ENCODE results near the gene NOP14.
A peak's percentile ranks its signal among the peaks of the same experiment; 100 is the strongest.
"Not testable (repeated sequence)": the region's sequence is repeated elsewhere in the genome, so short reads cannot be mapped to it uniquely, and the experiment has no call there.

NOP14 gene

GRCh38 chr4:2963175-2963965 is at the start of gene NOP14, which contains the start of gene GRK4:
Gene NOP14 (minus strand): TSS chr4:2963406. CDS start chr4:2963319, 87 bp downstream.
Gene GRK4 (plus strand): TSS chr4:2963571. CDS start chr4:2964071, 500 bp downstream.
- H3K4me3 ChIP-seq (ENCODE audit: low read depth, low read length): peak within 1 kb of the TSS; percentile 89

DNA sequence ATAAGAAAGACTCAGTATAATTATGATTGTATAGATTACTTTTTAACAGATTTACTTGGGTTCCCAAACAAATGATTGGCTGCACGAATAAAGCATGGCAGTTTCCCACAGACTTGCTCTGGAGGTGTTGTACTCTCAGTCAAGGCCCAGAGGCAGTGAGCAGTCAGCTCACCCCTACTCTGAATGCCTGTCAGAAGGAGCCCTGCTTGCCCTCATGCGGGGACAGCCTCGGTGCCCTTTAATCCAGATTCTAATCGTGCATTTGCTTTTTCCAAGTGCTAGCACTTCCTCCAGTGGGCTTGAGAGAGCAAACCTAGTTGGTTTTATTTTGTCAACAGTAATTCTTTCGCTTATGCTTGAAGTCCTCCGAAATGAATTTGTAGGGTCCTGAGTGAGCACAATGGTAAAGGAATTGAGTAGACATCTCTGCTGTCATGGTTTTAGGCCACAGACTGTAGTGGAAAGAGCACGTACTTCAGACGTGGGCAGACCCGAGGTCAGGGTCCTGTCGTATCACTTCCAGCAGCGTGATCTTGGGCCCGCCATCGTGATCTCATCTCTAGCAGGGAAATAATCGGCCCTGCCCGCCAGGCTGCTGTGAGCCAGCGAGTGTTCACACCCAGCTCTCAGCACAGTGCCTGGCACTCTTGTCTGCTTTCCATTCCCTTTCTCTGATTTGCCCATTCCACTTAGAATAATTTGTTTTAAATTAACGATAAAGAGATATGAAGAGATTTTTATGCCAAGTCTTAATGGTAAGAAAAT is 48.4 kb upstream of the NOP14 start:
- H3K4me3 ChIP-seq (ENCODE audit: low read depth, low read length): no peak overlapping the region

- H3K4me3 ChIP-seq (ENCODE audit: low read depth, low read length): no peak overlapping the region
Observed at GRCh38 chr4:3010998-3011397, 47.8 kb upstream of the NOP14 start.

DNA sequence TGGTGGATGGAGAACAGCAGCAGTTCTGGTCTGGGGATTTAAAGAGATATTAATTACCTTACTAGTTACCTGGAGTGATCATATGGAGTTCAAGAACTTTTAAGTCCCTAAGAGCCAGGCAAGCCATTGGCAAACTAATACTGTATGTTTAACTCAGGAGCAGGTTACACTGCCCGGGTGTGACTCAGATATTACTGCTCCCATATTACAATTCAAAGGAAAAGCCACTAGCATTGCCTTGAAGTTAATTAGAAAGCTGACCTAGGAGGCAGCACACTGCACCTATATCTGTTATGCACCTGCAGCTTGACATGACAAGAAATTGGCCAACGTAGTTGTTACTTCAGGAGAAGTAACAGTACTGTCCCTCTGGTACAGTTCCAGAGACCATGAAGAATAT is 47.4 kb upstream of the NOP14 start:
- no peak overlapping the region for H3K4me3 ChIP-seq (ENCODE audit: low read depth, low read length)

GRCh38 chr4:3009422-3009821 is 46.2 kb upstream of the NOP14 start:
- no peak overlapping the region for H3K4me3 ChIP-seq (ENCODE audit: low read depth, low read length)

DNA sequence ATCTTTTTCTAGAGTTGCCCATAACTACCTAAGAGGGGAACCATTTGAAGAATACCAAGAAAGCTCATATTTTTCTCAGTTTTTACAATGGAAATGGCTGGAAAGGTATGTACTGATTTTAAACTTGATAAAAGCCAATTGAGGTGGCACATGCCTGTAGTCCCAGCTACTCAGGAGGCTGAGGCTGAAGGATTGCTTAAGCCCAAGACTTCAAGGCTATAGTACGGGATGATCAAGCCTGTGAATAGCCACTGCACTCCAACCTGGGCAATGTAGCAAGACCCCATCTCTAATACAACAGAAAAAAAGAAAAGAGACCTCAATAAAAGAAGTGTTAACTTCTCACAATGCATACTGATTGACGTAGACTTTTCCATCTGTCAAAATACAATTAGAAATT is 44.5 kb upstream of the NOP14 start:
- H3K4me3 ChIP-seq (ENCODE audit: low read depth, low read length): no peak overlapping the region

DNA sequence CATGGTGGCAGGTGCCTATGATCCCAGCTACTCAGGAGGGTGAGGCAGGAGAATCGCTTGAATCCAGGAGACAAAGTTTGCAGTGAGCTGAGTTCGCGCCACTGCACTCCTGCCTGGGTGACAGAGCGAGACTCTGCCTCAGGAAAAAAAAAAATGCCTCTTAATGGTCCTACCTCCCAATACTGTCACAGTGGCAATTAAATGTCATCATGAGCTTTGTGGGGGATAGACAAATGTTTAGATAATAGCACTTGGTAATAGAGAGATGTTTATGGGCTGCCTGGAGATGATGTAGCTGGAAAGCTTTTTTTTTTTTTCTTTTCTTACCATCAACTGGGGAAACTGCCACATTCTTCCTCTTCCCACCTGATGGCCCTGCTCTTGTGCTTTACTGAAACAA is 33.2 kb upstream of the NOP14 start:
- no peak overlapping the region for H3K4me3 ChIP-seq (ENCODE audit: low read depth, low read length)

DNA sequence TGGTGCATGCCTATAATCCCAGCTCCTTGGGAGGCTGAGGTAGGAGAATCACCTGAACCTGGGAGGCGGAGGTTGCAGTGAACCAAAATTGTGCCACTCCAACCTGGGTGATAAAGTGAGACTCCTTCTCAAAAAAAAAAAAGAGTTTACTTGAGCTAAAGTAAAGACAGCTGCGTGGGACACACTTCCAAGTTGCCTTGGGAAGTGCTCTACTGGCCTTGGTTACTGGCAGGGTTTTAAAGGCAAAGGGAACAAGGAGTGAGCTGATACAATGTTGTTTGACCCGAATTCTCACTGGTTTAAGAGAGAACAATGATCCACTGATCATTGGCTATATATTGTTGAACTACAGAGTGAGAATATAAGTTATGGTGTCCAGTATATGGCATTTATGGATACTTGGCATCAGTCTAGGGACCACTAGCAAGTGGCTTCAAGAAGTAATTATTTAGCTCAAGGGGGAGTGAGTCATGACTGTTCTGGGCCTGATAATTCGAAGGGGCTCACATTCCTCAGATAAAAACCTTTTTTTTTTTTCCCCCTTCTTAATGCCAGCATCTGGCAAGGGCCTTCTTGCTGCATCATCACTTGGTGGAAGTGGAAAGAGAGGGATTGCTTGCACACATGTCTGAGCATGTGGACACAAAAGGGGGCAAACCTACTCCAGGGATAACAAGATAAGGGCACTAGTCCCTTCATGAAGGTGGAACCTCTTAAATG is 32.5 kb upstream of the NOP14 start:
- no peak overlapping the region for H3K4me3 ChIP-seq (ENCODE audit: low read depth, low read length)

GRCh38 chr4:2994917-2995316 is 31.7 kb upstream of the NOP14 start:
- no peak overlapping the region for H3K4me3 ChIP-seq (ENCODE audit: low read depth, low read length)

DNA sequence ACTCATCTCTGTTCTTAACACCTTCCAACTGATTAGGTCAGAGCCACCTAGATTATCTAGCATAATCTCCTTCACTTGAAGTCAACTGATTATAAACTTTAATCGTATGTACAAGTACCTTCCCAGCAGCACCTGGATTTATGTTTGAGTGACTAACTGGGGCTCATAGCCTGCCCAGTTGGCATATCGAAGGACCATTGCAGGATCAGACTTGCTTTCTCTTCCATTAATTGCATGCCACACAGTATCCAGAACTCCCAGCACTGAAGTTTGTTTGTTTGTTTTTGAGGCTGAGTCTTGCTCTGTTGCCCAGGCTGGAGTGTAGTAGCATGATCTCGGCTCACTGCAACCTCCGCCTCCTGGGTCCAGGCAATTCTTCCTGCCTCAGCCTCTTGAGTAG is 28.0 kb upstream of the NOP14 start:
- H3K4me3 ChIP-seq (ENCODE audit: low read depth, low read length): no peak overlapping the region

DNA sequence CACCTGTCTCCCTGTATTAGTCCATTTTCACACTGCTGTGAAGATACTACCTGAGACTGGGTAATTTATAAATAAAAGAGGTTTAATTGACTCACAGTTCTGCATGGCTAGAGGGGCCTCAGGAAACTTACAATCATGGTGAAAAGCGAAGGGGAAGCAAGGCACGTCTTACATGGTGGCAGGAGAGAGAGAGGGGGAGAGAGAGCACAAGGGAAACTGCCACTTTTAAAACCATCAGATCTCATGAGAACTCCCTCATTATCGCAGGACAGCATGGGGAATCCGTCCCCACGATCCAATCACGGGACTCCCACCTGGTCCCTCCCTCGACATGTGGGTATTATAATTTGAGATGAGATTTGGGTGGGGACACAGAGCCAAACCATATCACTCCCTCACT is 20.5 kb upstream of the NOP14 start:
- H3K4me3 ChIP-seq (ENCODE audit: low read depth, low read length): not testable (repeated sequence)

DNA sequence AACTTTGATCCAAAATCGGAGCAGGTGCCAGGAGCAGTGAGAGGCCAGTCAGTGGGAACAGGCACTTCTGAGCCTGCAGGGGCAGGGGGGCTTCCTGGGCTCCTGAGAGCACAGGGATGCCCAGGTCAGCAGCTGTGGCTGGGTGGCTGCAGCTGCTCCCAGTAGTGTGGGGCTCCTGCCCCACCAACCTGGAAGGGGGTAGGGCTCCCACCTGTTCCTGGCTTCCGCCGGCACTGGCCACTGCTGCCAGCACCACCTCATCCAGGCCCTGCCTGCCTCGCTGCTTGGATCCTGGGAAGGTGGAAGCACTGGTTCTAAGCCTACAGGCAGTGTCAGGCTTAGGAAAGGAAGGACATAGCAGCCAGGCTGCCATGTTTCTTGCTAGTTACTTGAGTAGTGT is 18.8 kb upstream of the NOP14 start:
- no peak overlapping the region for H3K4me3 ChIP-seq (ENCODE audit: low read depth, low read length)

DNA sequence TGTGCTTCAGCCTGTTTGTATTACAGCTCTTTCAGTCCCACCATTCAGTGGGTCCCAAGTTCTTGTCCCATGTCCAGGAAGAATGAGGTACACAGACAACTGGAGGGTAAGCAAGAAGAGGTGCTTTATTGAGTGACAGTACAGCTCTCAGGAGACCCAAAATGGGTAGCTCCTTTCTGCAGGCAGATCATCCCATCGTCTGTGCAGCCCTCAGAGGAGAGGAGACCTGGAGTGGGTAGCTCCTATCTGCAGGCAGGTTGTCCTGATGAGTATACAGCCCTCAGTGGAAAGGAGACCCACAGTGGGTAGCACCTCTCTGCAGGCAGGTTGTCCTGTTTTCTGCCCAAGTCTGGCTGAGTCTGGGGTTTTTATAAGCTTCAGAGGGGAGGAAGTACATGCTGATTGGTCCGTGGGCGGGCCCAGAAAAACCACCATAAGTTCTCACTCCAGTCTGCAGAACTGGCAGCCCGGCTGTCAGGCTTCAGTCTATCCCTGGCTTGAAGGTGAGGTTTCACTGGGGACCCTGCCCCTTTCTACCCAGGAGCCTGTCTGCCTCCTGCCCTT is 18.1 kb upstream of the NOP14 start:
- no peak overlapping the region for H3K4me3 ChIP-seq (ENCODE audit: low read depth, low read length)

DNA sequence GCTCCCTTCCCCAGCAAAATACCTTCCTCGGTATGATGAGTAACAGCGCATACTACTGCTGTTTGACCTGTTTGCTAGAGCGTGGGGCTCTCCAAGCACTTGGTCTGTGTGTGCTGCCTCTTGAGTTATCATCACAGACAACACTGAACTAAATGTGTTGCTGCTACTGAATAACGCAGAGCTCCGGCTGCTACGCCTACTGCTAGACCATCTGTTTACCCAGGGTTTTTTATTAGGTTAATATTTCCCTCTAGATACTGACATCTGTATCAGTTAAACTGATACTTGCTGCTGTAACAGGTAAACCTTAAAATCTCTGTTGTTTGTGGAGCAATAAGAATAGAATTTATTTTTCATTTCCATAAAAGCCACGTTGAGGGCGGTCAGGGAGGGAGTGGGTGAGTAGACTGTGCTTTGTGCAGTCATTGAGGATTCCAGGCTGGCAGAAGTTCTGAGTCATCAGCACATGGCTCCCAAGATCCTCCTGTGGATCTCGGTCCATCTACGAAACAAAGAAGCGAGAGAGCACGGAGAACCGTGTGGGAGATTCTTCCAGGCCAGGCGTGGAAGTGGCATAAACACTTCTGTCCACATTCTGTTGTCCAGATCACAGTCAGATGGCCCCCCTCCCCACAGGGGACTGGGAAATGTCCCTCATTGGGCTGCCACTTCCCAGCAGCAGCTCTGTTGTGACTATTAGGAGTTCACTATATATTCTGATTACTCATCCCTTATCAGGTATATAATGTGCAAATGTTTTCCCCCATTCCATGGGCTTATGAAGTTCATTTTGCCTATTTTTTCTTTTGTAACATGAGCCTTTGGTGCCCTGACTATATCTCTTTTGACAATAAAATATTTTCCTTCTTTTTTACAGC is 14.2 kb upstream of the NOP14 start:
- H3K4me3 ChIP-seq (ENCODE audit: low read depth, low read length): no peak overlapping the region

DNA sequence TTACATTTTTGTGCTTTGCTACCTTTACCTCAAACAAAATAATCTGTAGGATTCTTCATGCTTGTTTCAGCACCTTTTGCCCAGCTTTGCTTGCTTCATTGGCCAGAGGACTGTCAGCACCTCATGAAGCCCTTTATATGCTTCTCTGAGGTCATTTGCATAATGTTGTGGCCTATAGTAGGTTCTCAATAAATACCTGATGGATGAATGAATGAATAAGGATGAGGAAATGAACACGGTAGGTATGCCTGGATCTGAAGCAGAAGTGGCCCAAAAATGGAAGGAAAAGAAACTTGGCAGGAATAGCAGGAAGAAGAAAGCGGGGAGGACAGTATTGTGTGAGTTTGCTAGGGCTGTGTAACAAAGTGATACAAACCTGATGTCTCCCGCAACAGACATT is 8.1 kb upstream of the NOP14 start:
- H3K4me3 ChIP-seq (ENCODE audit: low read depth, low read length): no peak overlapping the region

DNA sequence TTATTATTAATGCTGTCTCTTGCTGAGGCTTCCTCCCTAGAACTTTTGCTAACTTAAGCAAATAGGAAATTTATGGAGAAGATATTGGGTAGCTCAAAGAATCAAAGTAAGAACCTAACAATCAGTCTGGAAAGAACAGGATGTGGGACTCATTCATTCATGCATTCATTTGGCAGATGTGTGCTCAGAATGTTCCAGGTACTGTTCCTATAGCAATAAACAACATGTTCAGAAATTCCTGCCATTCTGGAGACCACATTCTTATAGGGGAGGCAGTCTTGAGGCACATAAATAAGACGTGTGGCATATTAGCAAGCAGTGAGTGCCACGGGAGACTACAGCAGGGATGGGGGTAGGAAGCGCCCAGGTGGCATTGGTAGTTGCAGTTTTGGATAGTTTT is 5.2 kb upstream of the NOP14 start:
- no peak overlapping the region for H3K4me3 ChIP-seq (ENCODE audit: low read depth, low read length)

DNA sequence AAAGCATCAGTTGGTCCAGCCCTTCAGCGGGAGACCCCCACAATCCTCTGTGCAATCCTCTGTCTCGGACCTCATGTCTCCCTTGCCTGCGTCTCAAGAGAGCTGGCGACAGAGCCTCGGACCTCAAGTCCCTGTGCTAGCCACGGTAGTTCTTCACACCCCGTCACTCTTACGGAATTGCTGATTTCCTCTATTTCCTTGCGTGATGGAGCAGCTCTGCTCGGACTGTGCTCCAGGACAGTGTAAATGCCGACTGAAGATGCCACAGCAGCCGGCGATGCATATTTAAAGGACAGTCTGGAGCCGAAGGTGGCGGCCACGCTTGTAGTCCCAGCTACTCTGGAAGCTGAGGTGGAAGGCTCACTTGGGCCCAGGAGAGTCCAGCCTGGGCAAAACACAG is 2.1 kb upstream of the NOP14 start:
- H3K4me3 ChIP-seq (ENCODE audit: low read depth, low read length): no peak overlapping the region

DNA sequence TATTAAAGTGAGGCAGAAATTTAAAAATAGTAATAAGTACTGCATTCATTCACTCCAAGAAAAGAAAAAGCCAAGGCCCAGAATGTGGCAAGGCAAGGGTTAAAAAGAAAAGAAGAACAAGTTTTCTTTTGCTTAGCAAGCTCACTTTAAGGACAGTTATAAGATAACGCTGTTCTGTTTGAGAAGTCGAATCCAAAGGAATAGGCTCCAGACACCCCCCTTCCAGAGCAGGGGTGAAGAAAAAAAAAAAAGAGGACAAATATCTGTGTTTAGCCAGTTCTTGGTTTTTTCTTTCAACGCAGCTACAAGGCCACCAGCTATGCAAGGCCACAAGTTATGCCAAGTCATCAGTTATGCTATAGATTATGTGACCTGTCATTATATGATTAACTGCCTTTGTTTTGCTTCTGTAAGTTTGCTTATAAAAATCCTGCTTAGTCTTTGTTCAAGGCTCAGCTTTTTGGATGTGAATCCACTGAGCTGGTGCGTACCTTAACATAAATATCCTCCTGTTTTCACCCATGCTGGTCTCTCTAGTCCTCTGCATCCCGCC is 1.6 kb upstream of the NOP14 start:
- H3K4me3 ChIP-seq (ENCODE audit: low read depth, low read length): no peak overlapping the region

GRCh38 chr4:2963966-2964471 is 813 bp upstream of the NOP14 start:
- peak overlapping the region; percentile 89 for H3K4me3 ChIP-seq (ENCODE audit: low read depth, low read length)

All from iPS-11a (cell line).